NOMO-1 (cell line): ENCODE data around the gene MRPS34.
"Not testable (repeated sequence)": the region's sequence is repeated elsewhere in the genome, so short reads cannot be mapped to it uniquely, and the experiment has no call there.

Experiments used
- DNase-seq, 2 experiments: peaks; one replicate each; lab custom pipeline; 2025; ENCODE audit not compliant: unreplicated experiment in 2 of 2; lab: John Stamatoyannopoulos, UW

Gene MRPS34

DNA sequence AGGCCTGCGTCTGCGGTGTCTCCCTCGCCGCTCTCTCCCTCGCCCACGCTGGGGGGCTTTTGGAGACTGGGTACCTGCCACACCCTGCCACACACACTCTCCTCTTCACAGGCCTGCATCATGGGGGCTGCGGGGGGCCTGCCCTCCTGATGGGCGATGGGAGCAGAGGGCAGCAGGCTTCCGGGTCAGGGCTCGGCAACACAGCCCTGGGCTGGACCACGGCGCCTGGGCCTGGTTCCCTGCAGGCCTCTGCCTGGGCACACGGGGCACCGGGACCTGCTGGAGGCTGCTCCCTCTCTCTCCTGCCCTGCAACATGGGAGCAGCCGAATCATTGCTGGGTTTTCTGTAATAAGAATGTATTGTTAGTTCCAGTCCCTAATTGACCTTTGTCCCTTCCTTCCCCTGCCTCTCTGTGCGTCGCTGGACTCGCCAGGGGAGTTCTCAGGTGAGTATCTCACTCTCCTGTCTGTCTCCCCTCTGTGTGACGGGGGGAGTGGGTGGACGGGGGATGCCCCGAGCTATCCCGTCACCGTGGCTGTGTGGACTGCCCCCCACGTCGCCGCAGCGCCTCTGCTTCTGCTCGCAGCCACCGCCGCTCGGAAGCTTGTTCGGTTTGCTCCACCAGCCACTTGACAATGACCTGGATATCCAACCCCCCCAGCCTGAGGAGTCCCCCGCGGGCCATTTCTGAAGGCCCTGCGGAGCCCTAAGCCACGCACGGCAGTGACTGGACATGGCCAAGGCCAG, 15.0 kb downstream of the MRPS34 start:
- no peak for DNase-seq

DNA sequence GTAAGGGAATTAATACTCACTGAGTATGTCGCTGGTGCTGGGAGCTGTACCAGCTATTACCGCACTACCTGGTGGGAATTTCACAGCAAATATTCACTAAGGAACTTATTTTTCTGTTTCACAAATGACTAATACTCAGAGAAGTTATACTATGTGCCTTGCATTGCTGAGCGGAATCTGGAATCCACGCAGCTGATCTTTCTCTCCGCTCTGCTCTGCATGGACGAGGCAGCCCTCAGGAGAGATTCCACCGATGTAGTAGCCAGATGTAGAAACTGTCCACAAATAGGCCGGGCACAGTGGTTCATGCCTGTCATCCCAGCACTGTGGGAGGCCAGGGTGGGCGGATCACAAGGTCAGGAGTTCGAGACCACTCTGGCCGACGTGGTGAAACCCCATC, 18.7 kb downstream of the MRPS34 start:
- DNase-seq: no peak

- no peak for DNase-seq
Measured at GRCh38 chr16:1752853-1753252, 20.1 kb downstream of the MRPS34 start.

DNA sequence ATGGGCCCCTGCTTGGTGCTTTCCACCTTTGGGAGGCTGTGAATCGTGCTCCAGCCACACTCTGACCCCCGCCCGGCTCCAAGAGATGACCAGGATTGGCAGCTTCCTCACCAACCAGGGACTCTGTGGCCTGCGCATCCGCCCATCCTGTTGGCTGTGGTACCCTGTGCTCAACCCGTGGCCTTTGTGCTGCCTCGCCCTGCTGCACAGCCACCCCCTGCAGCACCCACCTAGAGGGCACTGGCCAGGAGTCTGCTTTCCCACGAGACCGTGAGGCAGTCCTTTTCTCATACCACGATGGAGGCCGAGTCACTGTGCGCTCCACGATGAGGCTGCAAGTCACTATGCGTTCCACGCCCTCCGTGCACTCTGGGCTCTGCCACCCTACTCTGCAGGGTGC, 21.0 kb downstream of the MRPS34 start:
- no peak for DNase-seq

DNA sequence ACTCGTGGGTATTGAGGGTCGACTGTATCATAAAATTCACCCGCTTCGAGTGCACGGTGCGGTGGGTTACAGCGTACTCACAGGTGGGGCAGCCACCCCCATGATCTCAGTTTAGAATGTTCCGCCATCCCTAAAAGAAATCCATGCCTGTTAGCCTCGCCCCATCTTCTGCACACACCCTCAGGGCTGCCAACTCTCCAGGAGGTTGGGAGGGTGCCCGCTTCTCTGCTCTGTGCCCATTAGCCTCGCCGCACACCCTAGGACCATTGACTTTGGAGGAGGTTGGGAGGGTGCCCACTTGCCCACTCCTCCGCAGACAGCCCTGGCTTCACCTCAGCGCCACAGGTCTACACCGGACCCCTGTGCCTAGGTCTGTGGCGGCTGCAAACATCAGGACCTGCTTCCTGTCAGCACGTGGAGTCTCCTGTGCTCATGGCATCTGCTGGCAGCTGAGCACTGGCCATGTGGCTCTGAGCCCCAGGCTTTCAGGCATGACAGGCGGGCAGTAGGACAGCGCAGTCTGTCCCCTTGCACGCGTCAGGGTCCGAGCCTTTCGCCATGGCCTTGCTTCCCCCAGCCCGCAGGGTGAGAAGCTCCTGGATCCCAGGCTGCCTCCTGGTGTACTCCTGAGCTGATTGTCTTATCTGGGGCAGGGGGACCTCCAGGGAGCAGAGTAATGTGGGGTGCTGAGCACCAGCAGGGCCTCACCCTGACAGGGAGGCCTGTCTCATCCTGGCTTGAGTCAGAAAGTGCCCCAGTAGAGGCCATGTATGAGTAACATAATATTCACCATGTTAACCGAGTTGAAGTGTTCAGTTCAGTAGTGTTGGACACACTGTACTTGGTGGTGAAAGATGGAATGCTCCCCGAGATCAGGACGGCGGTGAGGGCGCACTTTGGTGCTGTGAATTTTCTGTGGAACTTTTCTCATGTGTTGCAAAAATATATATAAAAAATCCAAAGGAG, 23.5 kb downstream of the MRPS34 start:
- no peak for DNase-seq

- no peak for DNase-seq
Measured at GRCh38 chr16:1747934-1748333, 25.0 kb downstream of the MRPS34 start.

DNA sequence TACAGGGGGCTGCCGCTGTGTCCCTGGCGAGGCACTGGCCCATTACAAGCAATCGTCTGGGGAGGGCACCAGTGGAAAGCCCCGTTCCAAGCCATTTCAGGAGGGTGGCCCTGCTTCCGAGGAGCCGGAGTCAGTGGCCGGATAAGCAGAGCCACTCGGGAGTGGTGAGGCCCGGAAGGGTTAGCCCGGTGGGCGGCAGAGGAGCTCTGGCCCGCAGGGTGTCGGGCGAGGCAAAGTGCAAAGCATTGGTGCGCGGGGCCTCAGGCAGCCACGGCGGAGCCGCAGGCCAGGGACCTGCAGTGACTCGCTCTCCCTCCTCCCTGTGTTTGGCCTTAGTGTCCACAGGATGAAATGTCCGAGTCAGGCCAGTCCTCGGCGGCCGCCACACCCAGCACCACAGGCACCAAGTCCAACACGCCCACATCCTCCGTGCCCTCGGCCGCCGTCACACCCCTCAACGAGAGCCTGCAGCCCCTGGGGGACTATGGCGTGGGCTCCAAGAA, 26.2 kb downstream of the MRPS34 start:
- DNase-seq: no peak

GRCh38 chr16:1745900-1746692, 26.8 kb downstream of the MRPS34 start:
- DNase-seq: no peak

- DNase-seq: no peak
Measured at GRCh38 chr16:1745181-1745899, 27.6 kb downstream of the MRPS34 start.

GRCh38 chr16:1744338-1744840, 28.5 kb downstream of the MRPS34 start:
- DNase-seq: no peak

GRCh38 chr16:1743376-1744337, 29.3 kb downstream of the MRPS34 start:
- DNase-seq: no peak

GRCh38 chr16:1741553-1742165, 31.3 kb downstream of the MRPS34 start:
- no peak for DNase-seq

GRCh38 chr16:1740781-1741490, 32.0 kb downstream of the MRPS34 start:
- DNase-seq: no peak

DNA sequence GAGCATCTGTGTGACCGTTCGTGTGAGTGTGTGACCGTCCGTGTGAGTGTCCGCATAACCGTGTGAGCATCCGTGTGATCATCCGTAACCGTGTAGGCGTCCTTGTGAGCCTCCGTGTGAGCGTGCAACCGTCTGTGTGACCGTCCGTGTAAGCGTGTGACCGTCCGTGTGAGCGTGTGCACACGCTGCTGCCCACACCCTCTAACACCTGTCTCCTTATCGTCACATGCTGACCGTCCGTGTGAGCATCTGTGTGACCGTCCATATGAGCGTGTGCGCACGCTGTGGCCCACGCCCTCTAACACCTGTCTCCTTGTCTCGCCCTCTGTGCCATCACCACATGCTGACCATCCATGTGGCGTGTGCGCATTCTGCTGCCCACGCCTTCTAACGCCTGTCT, 32.7 kb downstream of the MRPS34 start:
- DNase-seq: no peak

GRCh38 chr16:1734816-1735215, 38.1 kb downstream of the MRPS34 start:
- DNase-seq: no peak

GRCh38 chr16:1734123-1734522, 38.8 kb downstream of the MRPS34 start:
- DNase-seq: no peak

DNA sequence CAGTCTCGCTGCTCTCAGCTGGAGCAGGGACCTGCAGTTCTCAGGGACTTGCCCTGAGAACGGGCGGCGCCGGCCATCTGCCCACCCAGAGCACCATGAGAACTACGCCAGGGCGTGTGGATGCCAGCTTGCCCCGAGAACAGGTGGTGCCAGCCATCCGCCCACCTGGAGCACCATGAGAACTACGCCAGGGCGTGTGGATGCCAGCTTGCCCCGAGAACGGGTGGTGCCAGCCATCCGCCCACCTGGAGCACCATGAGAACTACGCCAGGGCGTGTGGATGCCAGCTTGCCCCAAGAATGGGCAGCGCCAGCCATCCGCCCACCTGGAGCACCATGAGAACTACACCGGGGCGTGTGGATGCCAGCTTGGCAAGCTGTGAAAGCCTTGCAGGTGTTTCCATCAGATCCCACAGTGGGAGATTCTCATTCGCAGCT, 40.4 kb downstream of the MRPS34 start:
- not testable (repeated sequence) for DNase-seq

- no peak for DNase-seq
Measured at GRCh38 chr16:1732071-1732470, 40.9 kb downstream of the MRPS34 start.
